A673 (cell line): ENCODE results near the gene RUNX2.

Experiments
- EZH2 ChIP-seq: fragments of 200-600 bp; sonication (generic); IDR thresholded peaks from 2 replicates; pipeline ENCODE4 v1.6.1; 2017; ENCODE audit warnings: borderline replicate concordance, low read depth, mild to moderate bottlenecking, mixed read lengths, antibody characterized with exemption, low read length; ENCODE audit not compliant: poor library complexity, severe bottlenecking
- TF ChIP-seq, protein P1 (sequence below): fragments of 300-800, 200-600 bp; sonication (generic); conservative IDR thresholded peaks from 2 replicates; pipeline ENCODE4 v1.5.1; 2017; ENCODE audit warnings: low read depth, mild to moderate bottlenecking, antibody characterized with exemption, low read length, moderate library complexity, mixed read lengths

DNA sequence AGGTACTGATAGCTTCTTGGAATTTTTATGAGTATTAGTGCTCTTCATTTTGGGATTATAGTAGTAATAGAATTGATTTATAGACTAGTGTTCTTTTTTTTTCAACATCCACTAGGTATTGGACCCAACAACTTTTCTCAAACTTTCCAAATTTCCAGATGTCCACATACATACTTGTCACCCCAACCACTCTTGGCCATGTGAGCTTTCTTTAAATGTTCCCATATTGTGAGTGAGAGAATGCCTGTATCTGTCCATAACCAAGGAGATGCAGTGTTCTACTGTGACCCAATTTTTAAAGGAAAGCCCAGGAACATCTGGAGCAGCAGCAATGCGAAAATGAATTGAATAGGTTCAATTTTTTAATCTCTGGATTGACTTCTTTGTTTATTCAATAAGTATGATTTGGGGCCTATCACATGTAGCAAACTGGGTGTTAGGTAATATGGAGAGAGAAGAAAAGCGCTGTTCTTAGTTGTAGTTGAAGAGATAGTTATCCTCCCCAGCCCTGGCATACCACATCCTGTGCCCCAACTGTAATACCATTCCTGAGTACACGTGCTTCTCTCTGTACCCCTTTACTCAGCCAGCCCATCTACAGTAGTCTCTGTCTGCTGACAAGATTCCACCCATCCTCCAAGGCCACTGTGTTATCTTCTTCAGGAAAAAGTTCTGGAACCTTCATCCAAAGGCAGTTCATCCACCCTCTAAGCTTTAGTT lies 166.4 kb downstream of the RUNX2 start:
- TF ChIP-seq, protein P1, sequence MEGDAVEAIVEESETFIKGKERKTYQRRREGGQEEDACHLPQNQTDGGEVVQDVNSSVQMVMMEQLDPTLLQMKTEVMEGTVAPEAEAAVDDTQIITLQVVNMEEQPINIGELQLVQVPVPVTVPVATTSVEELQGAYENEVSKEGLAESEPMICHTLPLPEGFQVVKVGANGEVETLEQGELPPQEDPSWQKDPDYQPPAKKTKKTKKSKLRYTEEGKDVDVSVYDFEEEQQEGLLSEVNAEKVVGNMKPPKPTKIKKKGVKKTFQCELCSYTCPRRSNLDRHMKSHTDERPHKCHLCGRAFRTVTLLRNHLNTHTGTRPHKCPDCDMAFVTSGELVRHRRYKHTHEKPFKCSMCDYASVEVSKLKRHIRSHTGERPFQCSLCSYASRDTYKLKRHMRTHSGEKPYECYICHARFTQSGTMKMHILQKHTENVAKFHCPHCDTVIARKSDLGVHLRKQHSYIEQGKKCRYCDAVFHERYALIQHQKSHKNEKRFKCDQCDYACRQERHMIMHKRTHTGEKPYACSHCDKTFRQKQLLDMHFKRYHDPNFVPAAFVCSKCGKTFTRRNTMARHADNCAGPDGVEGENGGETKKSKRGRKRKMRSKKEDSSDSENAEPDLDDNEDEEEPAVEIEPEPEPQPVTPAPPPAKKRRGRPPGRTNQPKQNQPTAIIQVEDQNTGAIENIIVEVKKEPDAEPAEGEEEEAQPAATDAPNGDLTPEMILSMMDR = no peak
- TF ChIP-seq EZH2 = no peak
